Measurements from ENCODE around the gene ZBP1. TPM values are rescaled to one million over a fixed set of nuclear protein-coding genes. Genes with fewer than 3 reads are reported as not detected.

Gene ZBP1
- total and polyA plus RNA-seq, 11 donors, result 0.15 to 1.7 (median 0.31) TPM; not detected in 6

GRCh38 chr20:57613481-57613921 lies 6.7 kb downstream of the ZBP1 start:
- WGBS, 4 donors, result 87 to 89% (median 88%) methylated on average over 11 to 12 of the region's 12 CpGs
- Histone ChIP-seq H3K9me3 (no peaks in the 10 kb centered on the region), H3K4me1 (peaks cover 0 to 9% (median 0%) of the 10 kb centered on the region in 12 donors), H3K36me3 (peaks cover 0 to 6% (median 0%) of the 10 kb centered on the region in 9 donors), H3K4me3 (no peak overlapping the region), H3K27ac (no peak overlapping the region), H3K27me3 (peaks cover 0 to 31% (median 4%) of the 10 kb centered on the region in 9 donors)
- DNase-seq, result peak in 2 of 5 donors; percentile 2 to 8
- intact Hi-C loops (cut with DNase I), result no loop called here
- TF ChIP-seq, protein P1, sequence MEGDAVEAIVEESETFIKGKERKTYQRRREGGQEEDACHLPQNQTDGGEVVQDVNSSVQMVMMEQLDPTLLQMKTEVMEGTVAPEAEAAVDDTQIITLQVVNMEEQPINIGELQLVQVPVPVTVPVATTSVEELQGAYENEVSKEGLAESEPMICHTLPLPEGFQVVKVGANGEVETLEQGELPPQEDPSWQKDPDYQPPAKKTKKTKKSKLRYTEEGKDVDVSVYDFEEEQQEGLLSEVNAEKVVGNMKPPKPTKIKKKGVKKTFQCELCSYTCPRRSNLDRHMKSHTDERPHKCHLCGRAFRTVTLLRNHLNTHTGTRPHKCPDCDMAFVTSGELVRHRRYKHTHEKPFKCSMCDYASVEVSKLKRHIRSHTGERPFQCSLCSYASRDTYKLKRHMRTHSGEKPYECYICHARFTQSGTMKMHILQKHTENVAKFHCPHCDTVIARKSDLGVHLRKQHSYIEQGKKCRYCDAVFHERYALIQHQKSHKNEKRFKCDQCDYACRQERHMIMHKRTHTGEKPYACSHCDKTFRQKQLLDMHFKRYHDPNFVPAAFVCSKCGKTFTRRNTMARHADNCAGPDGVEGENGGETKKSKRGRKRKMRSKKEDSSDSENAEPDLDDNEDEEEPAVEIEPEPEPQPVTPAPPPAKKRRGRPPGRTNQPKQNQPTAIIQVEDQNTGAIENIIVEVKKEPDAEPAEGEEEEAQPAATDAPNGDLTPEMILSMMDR (IDR thresholded peaks at IDR 0.05), result no peak
- TF ChIP-seq POLR2A (IDR thresholded peaks at IDR 0.05), result no peak
- ATAC-seq, result no peak

GRCh38 chr20:57612916-57613315 lies 7.3 kb downstream of the ZBP1 start:
- Histone ChIP-seq H3K27ac (no peak overlapping the region), H3K36me3 (peaks cover 0 to 6% (median 0%) of the 10 kb centered on the region in 9 donors), H3K4me1 (peaks cover 0 to 4% (median 0%) of the 10 kb centered on the region in 12 donors), H3K9me3 (no peaks in the 10 kb centered on the region), H3K27me3 (peaks cover 0 to 36% (median 4%) of the 10 kb centered on the region in 9 donors), H3K4me3 (no peak overlapping the region)
- no peak for TF ChIP-seq POLR2A (IDR thresholded peaks at IDR 0.05)
- TF ChIP-seq, protein P1 (IDR thresholded peaks at IDR 0.05), result no peak
- DNase-seq, result peak in 2 of 5 donors; percentile 2 to 5
- 85 to 89% (median 87%) methylated on average over 7 of the region's 7 CpGs for whole genome bisulfite sequencing, 4 donors
- intact Hi-C loops (cut with DNase I), result no loop called here
- no peak for ATAC-seq

GRCh38 chr20:57612436-57612835 lies 7.8 kb downstream of the ZBP1 start:
- Histone ChIP-seq H3K4me1 (no peaks in the 10 kb centered on the region), H3K9me3 (no peaks in the 10 kb centered on the region), H3K27ac (no peak overlapping the region), H3K4me3 (no peak overlapping the region), H3K36me3 (peaks cover 0 to 6% (median 0%) of the 10 kb centered on the region in 9 donors), H3K27me3 (peaks cover 0 to 38% (median 4%) of the 10 kb centered on the region in 9 donors)
- no peak for ATAC-seq
- TF ChIP-seq POLR2A (IDR thresholded peaks at IDR 0.05), result no peak
- TF ChIP-seq, protein P1 (IDR thresholded peaks at IDR 0.05), result no peak
- peak in 1 of 5 donors; percentile 7 for DNase-seq
- WGBS, 4 donors, result 88 to 91% (median 90%) methylated on average over 7 of the region's 7 CpGs
- intact Hi-C loops (cut with DNase I), result no loop called here

- ATAC-seq (peak in 1 of 4 donors; percentile 24), DNase-seq (peak in 2 of 5 donors; percentile 15 to 30)
- Histone ChIP-seq H3K4me1 (no peaks in the 10 kb centered on the region), H3K36me3 (peaks cover 0 to 6% (median 0%) of the 10 kb centered on the region in 9 donors), H3K4me3 (no peak overlapping the region), H3K9me3 (no peaks in the 10 kb centered on the region), H3K27ac (no peak overlapping the region), H3K27me3 (peaks cover 0 to 38% (median 4%) of the 10 kb centered on the region in 9 donors)
- TF ChIP-seq POLR2A (IDR thresholded peaks at IDR 0.05), result no peak
- TF ChIP-seq, protein P1 (IDR thresholded peaks at IDR 0.05), result no peak
- 75 to 84% (median 79%) methylated on average over 14 to 18 of the region's 18 CpGs for WGBS, 4 donors
- intact Hi-C loops (cut with DNase I), result no loop called here
Observed at GRCh38 chr20:57611586-57612311, 8.5 kb downstream of the ZBP1 start.
